HG03439 (cell line): Measurements from ENCODE around the gene TMEM44.
A peak's percentile ranks its signal among the peaks of the same experiment; 100 is the strongest.

Experiments
- ATAC-seq: cut with Tn5 transposase; IDR thresholded peaks from one replicate; pipeline ENCODE4 v1.9.1; 2021; ENCODE audit warnings: mild to moderate bottlenecking, moderate library complexity; ENCODE audit not compliant: unreplicated experiment

Gene TMEM44

DNA sequence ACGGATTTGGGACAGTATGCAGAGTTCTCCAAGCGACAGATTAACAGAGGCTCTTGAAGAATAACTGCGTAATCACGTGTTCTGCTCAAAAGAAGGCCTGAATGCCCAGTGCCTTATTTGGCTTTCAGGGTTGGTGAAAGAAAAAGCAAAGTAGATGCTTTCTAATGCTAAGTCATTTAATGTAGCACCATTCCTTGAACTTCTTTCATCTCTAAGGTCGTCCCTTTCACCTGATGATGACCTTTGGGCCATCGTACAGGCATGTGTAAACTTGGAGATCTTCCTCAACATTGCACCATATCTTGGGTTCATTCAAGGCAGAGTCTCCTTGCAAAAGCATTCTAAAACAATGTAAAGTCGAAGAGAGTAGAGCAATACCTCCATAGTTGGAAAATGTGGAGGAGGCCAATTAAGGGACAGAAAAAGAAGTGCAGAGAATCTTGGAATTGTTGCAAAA lies 48.9 kb downstream of the TMEM44 start:
- no peak for ATAC-seq

DNA sequence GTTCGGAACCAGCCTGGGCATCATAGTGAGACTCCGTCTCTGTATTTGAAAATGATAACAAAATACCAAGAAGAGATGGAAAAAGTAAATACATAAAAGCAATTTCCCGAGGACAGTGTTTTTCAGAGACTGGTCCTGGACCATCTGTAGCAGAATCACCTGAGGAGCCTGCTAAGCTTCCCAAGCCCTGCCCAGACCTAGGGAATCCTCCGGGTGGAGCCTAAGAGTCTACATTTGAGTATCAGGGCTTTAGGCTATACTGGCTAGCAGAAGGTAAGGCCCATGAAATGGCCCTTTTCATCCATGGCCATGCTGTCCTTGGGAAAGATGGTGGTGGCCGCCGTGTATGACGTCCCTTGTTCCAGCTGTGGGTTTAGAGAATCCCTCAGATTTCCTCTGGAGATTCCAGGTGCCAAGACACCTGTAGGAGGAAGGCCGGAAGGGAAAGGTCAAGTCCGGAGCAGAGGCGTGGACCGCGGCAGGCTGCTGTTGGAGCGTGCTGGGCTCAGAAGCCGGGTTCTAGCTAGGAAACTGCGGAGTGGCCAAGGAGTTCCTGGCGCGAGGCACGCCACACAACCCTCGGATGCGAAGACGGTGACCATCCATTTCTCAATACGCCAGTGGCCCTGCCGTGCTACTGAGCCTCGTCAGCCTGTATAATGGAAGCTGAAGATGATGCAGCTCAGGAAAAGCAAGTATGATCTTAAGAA lies 50.9 kb downstream of the TMEM44 start:
- ATAC-seq, result no peak

DNA sequence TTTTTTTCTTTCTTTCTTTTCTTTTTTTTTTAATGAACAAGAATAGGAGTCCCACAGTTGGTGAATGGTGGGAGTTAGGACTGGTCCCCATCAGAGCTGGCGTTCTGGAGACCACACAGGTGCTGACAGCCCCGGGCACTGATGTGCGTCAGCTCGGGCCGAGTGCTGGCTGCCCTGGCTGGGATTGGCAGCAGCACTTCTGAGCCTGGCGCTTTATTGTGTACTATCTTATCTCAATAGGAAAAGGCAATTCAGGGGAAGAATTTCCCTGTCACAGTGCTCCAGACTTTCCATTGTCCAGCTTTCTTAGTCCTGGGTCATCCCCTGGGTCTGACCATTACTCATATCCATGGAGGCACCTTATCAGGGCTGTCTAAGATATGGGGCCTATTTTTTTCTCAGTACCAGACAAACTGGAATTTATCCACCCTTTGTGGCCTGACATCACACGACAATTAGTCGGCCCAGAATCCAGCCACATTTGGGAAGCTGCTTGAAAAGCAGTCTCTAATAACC lies 54.1 kb downstream of the TMEM44 start:
- ATAC-seq, result no peak

DNA sequence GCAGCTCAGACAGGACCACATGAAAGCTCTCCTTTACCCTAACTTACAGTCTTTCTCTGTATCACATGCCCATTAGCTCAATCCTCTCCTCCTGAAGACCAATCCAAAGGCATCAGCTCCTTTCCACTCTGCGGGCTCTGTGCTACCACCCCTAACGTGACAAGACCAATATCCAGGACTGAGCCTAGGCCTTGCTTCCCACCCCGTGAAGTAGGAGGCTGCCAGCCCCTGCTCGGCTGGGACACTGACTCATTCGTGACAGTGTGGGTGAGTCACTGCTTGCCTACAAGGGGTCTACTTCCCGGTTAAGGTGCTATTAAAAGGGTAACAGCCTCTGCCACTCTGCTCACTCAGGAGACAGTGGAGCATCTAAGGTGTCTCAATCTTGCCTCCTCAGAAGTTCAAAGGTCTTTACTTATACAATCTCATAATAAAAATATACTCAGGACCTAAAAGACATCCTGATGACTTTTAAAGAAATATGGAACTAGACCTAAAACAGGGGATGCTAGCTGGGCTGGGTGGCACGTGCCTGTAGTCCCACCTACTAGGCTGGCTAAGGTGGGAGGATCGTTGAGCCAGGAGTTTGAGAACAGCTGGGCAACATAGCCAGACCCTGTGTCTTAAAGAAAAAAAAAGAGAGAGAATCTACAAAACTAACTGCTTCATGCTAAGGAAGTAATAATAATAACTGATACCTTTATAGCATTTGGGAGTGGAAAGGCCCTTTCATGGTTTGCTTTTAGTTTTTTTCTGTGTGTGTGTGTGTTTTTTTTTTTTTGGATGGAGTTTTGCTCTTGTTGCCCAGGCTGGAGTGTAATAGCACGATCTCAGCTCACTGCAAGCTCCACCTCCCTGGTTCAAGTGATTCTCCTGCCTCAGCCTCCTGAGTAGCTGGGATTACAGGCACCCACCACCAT lies 55.0 kb downstream of the TMEM44 start:
- ATAC-seq, result no peak

DNA sequence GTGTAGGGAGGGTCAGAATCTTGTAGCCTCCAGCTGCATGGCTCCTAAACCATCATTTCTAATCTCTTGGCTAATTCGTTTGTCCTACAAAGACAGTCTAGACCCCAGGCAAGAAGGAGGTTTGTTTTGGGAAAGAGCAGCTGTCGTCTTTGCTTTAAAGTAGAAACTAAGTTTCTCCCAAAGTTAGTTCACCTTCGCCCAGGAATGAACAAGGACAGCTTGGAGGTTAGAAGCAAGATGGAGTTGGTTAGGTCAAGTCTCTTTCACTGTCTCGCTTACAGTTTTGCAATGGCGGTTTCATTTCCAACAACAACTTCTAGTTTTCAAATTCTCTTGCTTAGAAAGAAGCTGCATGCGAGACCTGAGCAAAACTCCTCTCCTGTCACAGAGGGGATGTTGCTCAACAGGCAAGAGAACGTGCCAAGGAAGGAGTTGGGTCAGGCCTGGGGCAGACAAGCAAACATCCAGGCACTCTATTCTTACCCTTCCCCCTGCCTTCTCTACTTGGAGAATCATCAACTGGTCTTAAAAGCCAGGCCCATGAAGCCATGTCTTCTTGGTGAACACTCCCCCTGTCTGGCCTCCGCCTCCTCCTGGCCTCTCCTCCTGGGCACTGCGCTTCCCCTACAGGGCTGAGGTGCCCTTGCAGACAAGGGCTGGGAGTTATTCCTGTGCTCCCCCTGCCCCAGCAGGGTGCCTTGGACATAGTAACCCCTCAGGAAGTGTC lies 57.6 kb downstream of the TMEM44 start:
- ATAC-seq, result no peak

DNA sequence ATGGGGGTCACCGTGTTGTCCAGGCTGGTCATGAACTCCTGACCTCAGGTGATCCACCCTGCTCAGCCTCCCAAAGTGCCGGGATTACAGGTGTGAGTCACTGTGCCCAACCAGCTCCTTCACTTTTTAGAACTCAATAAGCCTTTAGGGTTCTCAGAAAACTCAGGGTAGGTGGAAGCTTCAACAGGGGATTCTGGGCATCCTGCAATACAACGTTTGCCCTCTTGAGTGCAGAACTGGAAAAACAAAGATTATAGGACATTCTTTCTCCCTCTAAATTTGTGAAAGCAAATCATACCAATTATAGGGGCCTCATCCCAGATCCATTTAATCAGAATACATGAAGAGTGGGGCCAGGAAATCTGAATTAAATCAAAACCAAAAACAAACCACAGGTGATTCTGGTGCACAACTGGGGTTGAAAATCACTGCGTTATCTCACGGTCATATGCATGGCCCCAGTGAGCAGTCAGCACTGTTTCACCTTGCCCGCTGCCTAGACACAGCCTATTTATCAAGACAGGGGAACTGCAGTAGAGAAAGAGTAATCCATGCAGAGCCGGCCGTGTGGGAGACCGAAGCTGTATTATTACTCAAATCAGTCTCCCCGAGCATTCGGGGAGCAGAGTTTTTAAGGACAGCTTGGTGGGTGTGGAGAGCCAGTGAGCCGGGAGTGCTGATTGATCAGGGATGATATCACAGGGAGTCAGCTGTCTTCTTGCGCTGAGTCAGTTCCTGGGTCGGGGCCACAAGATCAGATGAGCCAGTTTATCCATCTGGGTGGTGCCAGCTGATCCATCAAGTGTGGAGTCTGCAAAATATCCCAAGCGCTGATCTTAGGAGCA lies 58.4 kb downstream of the TMEM44 start:
- ATAC-seq, result no peak

DNA sequence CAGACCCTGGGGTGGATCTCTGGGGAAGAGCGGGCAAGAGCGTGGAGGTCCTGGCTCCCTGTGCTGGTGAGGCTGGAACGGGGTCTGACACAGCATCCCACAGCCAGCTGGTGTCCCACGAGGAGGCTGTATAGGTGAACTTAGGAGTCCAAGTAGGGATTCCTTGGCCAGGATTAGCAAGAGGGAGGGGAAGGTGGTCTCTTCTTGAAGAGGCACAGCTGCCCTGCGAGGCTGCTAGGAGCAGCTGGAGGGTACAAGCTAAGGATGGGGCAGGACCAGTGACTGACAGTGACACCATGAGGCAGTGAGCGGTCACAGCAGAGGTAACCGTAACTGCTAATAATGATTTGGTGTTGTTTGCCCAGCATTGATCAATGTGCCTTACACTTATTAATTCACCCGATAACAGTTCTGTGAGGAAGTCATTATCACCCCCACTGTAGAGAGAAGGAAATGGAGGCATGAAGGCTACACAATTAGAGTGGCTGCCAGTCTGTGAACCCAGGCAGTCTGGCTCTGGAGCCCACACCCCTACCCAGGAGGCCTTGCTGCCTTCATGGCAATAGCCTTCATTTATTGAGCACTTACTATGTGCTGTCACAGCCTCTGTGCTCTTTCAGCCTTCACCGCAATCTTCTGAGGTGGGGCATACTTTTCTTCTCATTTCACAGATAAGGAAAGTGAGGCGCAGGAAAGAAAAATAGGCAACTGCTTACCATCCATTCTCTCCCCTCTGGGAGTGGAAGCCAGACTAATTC lies 59.4 kb downstream of the TMEM44 start:
- ATAC-seq, result peak; percentile 66

DNA sequence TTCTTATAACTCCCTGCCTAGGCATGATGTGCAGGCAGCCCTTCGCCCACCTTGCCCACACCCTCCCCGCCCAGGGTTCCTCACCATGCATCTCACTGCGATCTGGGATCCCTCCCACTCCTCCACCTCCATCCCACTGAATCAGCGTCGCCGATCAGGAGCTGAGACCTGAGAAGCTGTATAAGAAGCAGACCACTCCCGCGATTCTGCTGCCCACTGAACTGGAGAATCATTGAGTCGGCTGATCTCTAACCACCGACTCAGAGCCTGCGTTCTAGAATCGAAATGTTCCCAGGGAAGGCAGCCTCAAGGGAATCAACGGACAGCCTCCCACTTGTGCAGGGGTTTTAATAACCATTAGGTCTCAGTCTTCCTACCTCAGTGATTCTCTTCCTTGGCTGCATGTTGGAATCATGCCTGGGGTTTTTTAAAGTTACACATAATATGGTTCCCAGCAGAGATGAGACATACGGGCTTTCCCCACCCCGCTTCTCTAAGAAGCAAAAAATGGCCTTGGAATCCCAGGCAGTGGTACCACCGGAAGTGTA lies 60.2 kb downstream of the TMEM44 start:
- no peak for ATAC-seq

DNA sequence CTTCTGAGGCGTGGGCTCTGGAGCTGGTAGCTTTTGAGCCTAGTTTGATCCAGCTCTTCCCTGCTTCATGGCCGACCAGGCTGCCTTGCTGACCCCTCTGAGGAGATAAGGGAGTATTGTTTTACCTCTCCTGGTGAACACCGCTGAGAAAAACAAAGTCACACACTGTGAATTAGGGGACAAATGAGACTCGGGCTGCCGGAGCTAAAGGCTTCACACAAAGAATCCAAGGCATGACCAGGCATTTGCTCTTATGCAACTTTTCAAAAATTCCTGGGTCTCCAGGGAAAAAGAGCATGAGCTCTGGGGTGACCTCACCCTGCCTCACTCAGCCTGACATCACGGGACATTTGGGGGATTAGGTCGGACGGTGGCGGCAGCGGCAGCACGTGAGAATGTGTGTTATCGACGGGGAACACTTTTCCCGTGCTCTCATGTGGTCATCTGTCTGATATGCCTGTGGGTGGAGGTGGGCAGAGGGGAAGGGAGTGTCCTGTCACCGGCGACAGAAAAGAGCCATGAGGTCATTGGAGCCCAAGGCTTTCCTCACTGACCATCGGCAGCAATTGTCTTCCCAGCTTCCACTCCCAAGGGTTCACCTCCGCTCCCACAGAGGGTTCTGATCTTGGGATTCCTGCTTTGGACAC lies 61.0 kb downstream of the TMEM44 start:
- ATAC-seq, result no peak

DNA sequence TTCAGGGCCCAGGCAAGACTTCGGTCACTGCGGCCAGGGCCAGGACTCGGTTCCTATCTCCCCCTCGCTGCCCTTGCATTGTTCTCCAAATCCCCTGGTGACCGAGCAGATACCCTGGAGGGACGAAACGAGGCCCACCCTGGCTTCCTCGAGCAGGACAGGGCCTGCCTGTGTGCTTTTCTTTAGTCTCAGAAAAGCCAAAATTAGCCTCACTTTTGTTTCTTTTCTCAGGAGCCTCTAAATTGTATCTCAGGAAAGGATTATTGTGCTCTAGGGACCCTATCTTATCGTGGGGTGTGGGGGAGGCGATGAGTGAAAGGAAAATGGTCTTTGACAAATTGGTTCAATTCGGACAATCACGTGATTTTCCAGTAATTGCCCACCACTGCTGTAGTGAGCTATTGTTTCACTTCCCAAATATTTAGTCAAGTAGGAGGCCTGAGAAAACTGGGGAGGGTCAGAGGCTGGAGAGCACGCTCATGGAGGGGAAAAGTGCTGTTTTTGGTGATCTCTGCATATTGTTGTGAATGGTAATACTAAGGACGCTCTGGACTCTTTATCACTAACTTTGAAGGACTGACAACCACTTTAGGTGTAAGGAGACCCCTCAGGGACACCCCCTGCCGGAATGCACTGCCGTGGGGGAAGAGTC lies 61.6 kb downstream of the TMEM44 start:
- ATAC-seq, result no peak

DNA sequence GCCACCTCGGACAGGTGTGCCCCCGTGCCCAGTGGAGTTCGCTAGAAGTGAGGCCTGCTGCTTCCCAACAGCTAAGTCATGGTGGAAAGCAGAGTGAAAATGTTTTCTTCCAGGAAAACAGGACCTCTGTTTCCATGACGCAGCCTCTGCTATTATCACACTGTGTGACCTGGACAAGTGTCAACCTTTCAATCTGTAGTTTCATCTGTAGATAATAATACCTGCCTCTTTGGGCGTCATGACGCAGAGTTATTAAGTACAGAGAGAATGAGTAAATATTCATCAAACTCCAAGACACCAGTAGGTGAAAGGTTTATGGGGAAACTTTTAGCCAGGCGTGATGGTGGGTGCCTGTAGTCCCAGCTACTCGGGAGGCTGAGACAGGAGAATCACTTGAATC lies 62.3 kb downstream of the TMEM44 start:
- ATAC-seq, result no peak

DNA sequence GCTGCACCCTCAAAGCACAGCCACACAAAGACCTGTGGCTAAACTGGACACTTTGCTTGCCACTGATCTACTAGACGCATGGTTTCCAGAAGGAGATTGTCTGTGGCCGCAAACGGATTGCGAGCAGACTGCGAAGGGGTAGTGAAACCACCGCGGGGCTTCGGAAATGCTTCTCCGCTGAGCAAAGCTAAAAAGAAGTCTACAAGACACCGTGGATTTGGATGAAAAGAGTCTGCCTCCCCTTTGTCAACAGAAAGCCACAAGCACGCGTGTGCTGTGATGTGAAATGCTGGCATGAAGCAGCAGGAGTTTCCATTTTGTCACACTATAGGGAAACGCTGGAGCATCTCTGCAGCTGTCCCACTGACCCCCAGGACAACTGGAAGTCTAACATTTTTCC lies 63.0 kb downstream of the TMEM44 start:
- ATAC-seq, result no peak

DNA sequence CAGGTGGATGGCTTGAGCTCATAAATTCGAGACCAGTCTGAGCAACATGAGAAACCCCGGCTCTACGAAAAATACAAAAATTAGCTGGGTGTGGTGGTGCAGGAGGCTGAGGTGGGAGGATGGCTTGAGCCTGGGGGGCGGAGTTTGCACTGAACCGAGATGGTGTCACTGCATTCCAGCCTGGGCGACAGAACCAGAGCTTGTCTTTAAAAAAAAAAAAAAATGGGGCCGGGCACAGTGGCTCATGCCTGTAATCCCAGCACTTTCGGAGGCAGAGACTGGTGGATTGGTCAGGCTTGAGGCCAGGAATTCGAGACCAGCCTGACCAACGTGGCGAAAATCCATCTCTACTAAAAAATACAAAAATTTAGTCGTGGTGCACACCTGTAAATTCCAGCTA lies 64.0 kb downstream of the TMEM44 start:
- ATAC-seq, result no peak

DNA sequence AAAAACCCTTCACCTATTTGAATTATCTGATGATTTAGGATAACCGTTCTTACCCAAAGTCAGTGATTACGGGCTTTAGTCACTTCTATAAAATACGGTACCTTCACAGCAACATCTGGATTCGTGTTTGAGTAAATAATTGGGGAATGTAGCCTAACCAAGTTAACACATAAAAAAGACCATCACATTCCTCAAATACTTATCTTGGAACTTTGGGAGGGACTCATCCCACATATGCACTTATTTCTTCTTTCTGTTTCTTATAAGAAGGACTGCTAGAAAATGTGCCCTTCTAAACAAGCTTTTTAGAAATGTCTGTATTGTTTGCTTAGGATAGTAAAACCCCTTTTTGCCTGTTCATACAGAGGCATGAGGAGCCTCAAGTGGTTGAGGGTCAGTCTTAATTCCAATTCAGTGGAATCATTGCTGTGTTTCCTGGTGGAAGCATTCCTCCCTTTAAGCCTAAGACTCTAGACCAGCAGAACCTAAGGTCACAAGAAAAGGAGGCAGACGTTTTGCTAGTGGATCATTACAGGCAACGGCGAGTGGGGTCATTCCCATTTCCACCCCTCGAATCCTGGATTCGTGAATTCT lies 67.5 kb downstream of the TMEM44 start:
- ATAC-seq, result no peak

DNA sequence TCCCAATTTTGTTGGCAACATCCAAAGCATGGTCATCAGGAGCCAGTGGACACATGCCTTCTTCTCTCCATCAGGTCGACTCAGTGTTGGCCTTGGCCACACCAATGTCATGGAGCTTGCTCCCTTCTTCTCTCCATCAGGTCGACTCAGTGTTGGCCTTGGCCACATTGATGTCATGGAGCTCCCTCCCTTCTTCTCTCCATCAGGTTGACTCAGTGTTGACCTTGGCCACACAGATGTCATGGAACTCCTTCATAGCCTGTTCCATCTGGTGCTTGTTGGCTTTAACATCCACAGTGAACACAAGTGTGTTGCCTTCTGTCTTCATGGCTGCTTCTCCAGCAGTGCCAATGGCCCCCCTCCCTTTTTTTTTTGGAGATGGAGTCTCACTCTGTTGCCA lies 70.2 kb downstream of the TMEM44 start:
- ATAC-seq, result no peak

DNA sequence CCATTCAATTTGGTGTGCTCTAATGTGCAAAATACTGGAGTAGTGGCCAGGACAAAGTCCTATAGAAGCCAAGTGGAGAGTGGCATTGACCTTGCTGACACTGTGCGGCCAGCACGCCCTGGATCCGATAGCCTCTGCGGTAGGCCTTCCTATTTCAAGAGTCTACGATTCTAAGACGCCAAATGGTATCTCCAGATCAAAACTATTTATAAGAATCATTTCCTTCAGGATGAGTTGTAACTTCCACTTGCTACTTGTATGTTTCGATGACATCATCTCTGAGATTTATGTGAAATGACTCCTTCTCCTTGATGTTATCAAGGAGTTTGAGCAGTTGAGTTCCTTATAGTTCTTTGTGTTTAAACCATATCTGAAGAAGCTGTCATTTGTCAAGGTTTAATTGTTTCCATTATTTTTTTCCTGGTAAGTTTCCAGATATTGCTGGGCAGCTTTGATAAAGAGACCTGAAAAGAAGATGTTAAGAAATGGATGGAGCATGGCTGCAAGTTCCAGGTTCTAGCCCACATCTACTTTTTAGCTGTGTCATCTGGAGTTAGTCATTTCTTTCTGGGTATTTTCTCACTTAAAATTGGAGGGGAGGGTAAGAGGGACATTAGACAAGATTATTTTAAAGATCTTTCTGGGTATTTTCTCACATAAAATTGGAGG lies 71.8 kb downstream of the TMEM44 start:
- no peak for ATAC-seq

DNA sequence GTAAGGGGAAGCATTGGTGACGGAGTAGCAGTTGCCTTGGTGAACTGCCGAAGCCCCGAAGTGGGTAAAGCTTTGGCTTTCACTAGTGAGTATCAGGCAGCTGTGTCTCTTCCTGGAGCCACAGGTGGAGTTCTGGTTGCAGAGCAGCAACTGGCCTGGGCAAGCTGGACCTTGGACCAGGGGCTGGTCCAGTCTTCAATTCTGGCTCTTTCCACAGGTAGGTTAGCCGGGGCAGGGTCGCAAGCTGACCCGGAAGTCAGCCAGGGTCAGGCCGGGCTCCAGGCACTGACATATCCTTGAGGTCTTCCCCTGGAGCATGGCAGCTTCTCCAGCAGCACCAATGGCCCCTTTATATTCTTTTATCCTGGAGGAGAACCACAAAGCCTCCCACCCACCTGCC lies 73.2 kb downstream of the TMEM44 start:
- no peak for ATAC-seq
